Activated T-cell treated with anti-CD3 and anti-CD28 coated beads for 4 hours (primary cell): ENCODE data around the gene CMPK2.
"Not testable (repeated sequence)": the region's sequence is repeated elsewhere in the genome, so short reads cannot be mapped to it uniquely, and the experiment has no call there.

ENCODE experiments used
- DNase-seq: peaks from one replicate; pipeline ENCODE4 v3.0.0-alpha.2; 2020

CMPK2 gene, protein sequence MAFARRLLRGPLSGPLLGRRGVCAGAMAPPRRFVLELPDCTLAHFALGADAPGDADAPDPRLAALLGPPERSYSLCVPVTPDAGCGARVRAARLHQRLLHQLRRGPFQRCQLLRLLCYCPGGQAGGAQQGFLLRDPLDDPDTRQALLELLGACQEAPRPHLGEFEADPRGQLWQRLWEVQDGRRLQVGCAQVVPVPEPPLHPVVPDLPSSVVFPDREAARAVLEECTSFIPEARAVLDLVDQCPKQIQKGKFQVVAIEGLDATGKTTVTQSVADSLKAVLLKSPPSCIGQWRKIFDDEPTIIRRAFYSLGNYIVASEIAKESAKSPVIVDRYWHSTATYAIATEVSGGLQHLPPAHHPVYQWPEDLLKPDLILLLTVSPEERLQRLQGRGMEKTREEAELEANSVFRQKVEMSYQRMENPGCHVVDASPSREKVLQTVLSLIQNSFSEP

DNA sequence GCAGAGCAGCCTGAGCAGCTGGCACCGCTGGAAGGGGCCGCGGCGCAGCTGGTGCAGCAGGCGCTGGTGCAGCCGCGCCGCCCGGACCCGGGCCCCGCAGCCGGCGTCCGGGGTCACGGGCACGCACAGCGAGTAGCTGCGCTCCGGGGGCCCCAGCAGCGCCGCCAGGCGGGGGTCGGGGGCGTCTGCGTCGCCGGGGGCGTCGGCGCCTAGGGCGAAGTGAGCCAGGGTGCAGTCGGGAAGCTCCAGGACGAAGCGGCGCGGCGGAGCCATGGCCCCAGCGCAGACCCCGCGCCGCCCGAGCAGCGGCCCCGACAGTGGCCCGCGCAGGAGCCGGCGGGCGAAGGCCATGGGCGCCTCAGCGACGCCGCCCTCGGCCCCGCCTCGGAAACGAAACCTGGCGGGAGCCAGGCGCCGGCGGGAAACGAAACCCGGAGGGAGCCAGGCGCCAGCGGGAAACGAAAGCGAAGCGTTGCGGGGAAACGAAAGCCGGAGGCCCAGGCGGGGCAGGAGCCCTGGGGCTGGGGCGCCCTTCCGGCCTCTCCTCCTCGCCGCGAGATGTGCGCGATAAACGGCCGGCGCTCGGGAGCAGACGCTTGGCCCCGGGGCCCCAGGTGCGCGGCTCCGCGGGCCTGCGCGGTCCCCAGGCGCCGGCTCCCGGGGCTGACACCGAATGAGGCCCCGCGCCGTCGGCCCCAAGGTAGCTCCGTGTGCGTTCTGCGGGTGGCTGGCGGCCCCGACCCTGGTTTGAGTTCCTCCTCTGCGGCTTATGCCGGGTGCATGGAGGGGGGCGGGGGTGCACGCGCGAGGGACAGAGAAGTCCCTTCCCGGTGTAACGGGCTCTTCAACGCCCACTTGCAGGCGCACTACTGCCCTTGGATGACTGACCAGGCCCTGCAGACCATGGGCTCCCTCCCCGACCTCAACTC, at the start of gene CMPK2:
Gene CMPK2, minus strand, starts transcription at position 562 of the 929 bp plus-strand sequence. Its CDS starts 211 bp downstream, at position 351.
- peak; percentile 74 for DNase-seq

- no peak for DNase-seq
Observed at GRCh38 chr2:6915399-6915798, 49.7 kb upstream of the CMPK2 start.

DNA sequence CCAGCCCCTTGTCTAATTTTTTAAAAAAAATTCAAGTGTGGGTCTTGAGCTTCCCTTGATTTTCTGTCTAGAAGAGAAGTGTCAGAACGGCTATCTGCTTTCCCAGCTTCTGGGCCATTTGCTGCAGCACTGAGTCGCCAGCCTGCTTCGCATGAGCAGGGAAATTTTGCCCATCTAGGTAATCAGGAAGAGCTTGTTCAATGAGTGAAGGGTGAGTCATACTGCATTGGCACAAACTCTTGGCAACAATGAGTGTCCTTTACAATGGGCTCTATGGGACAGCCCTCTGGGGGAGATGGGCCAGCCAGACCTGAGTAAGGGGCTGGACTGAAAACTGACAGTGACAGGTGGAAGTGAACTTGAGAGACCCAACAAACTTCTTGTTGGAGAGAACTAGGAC, 49.1 kb upstream of the CMPK2 start:
- DNase-seq, result no peak

- peak; percentile 43 for DNase-seq
Observed at GRCh38 chr2:6913415-6914157, 47.9 kb upstream of the CMPK2 start.

GRCh38 chr2:6911721-6912120, 46.0 kb upstream of the CMPK2 start:
- no peak for DNase-seq

DNA sequence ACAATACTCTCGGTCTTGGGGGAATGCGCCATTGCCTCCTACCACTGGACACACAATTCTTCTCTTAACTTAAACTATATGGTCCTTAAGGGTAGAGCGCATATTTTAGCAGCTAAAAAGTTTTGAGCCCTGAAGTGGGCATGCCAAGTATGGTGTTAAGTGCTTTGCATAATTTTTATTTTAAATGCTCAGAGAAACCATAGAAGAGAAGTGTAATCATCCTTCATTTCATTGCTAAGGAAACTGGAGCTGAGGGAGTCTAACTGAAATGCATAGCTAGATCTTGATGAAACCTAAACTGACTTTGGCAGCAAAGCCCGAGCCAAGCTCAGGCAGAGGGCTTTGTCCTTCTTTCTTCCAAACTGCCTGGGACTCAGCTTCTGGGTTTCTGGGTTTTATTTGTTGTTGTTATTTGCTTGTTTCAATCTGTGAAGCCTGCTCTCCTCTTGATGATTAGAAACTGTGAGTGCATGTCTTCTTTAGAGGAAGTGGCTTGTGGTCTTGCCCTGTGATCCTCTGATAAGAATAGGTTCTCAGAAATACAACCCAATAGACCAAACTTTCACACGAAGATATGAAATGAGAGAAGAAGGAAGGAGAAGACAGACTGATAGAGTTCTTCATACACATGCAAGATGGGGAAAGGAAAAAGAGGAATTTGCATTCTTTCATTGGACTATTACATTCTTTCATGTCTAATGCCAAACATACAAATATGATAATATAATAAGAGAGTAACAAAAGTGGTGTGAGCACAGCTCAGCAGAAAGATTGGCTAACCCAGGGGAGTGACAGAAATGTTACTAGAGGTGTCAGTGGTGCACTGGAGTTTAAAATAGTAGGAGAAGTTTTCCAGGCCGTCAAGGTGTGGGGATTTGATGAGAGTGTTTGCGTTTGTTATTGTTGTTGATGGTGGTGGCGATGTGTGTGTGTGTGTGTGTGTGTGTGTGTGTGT, 44.0 kb upstream of the CMPK2 start:
- DNase-seq, result no peak

GRCh38 chr2:6908291-6908690, 42.6 kb upstream of the CMPK2 start:
- no peak for DNase-seq

GRCh38 chr2:6906165-6906741, 40.5 kb upstream of the CMPK2 start:
- no peak for DNase-seq

- DNase-seq, result no peak
Observed at GRCh38 chr2:6905668-6906067, 40.0 kb upstream of the CMPK2 start.

DNA sequence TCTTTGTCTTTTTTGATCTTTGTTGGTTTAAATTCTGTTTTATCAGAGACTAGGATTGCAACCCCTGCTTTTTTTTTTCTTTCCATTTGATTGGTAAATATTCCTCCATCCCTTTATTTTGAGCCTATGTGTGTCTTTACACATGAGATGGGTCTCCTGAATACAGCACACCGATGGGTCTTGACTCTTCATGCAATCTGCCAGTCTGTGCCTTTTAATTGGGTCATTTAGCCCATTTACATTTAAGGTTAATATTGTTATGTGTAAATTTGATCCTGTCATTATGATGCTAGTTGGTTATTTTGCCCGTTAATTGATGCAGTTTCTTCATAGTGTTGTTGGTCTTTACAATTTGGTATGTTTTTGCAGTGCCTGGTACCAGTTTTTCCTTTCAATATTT, 36.9 kb upstream of the CMPK2 start:
- not testable (repeated sequence) for DNase-seq

- DNase-seq, result no peak
Observed at GRCh38 chr2:6896930-6897759, 31.4 kb upstream of the CMPK2 start.

- DNase-seq, result no peak
Observed at GRCh38 chr2:6893876-6894482, 28.3 kb upstream of the CMPK2 start.

DNA sequence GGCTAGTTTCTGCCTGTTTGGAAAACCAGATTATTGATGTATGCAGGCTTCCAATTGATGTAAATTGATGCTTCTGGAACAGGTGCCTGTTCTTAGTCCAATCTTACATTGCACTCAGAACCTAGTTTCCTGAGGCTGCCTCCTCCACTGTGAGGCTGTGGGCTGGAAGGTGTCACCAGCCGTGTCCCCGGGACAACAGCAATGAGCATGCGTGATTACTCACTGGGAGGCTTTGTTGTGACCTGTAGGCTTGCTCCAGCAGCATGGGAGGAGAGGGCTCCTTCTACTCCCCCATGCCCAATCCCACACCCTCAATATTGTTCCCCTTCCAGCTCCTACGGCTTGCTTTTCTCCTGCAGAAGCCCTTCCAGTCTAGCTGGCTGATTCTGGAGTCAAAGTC, 23.0 kb upstream of the CMPK2 start:
- no peak for DNase-seq

- no peak for DNase-seq
Observed at GRCh38 chr2:6887751-6888192, 22.1 kb upstream of the CMPK2 start.

DNA sequence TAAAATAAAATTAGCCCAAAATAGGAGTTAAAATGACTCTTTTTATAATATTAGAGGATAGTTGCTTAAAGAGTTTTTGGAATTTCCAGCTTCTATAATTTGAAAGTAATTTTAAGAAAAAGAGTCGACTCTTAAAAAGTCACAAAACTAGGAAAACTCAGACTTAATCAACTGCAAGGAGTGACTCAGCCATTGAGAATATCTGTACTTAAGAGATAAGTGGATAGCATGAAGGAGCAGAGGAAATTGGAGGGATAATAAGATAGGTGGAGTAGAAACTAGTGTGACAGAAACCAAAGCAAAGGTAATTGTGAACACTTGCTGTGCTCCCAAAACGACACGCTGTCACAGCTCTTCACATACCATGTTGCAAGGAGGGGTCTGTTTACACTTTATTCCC, 20.3 kb upstream of the CMPK2 start:
- DNase-seq, result no peak

GRCh38 chr2:6885551-6885950, 19.8 kb upstream of the CMPK2 start:
- no peak for DNase-seq

GRCh38 chr2:6883448-6884122, 17.9 kb upstream of the CMPK2 start:
- DNase-seq, result no peak

GRCh38 chr2:6881516-6881915, 15.8 kb upstream of the CMPK2 start:
- DNase-seq, result no peak

- DNase-seq, result no peak
Observed at GRCh38 chr2:6881046-6881445, 15.3 kb upstream of the CMPK2 start.
